Right lobe of liver (tissue), 4 donors: ENCODE data around the gene MACROH2A1.

ENCODE experiments used
- POLR2A ChIP-seq: fragments of 450-650 bp; IDR thresholded peaks from one replicate; pipeline ENCODE4 v1.6.1; 2017; ENCODE audit warnings: antibody characterized with exemption, mild to moderate bottlenecking
- TF ChIP-seq, protein P1 (sequence below), 4 donors: fragments of 200-600 bp in 3 of 4; fragments of 450-650 bp in 1 of 4; IDR thresholded peaks; one replicate each; pipeline versions ENCODE4 v1.5.1 to v1.8.0; 2016 to 2022; ENCODE audit warnings: antibody characterized with exemption in 4 of 4, mild to moderate bottlenecking in 2 of 4
- donor health status: DM: no; HTN: no; CAD: no.
- donor health status: DM: no; HTN: no; CAD: no.
- donor health status: DM: no; HTN: yes; CAD: no.

DNA sequence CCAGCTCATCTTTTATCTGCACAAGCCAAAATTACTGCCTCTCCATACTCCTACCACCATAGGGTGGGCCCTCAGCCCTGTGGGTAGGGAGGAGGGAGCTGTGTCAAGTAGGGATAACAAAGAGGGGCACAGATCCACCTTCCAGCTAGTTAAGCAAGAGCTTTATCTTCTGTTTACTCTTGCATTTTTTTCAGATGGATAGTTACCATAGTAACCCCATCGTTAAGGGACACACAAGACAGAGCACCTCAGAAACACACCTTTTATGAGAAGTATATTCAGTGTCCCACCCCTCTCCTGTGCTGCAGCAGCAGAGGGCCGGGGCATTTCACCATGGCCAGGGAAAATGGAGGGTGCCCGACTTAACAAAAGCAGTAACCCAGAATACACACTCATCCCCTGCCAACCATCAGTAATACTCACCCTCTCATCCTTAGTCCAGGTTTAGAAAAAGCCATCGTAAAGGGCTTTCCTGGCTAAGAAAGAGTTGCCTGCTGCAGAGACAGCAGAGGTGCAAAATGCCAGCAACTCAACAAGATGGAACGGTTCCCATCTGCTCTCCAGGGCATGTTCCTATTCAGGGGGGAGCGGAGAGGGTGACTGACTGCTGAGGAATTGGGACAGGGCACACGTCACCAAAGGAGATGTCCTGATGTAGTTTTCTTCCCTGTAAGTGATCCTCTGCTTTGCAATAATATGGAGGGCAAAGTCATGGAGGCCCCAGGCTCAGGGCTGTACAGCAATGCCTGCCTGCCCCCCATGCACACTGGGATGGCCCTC is 25.1 kb downstream of the MACROH2A1 start:
- TF ChIP-seq, protein P1, sequence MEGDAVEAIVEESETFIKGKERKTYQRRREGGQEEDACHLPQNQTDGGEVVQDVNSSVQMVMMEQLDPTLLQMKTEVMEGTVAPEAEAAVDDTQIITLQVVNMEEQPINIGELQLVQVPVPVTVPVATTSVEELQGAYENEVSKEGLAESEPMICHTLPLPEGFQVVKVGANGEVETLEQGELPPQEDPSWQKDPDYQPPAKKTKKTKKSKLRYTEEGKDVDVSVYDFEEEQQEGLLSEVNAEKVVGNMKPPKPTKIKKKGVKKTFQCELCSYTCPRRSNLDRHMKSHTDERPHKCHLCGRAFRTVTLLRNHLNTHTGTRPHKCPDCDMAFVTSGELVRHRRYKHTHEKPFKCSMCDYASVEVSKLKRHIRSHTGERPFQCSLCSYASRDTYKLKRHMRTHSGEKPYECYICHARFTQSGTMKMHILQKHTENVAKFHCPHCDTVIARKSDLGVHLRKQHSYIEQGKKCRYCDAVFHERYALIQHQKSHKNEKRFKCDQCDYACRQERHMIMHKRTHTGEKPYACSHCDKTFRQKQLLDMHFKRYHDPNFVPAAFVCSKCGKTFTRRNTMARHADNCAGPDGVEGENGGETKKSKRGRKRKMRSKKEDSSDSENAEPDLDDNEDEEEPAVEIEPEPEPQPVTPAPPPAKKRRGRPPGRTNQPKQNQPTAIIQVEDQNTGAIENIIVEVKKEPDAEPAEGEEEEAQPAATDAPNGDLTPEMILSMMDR (IDR thresholded peaks at IDR 0.05) = no peak
- TF ChIP-seq POLR2A = no peak
